Ramos (cell line): Measurements from ENCODE around the gene EPN3.

Source experiments
- in situ Hi-C: fragments of 300-500 bp; cut with MboI; formaldehyde crosslinking; loops from one replicate; pipeline ENCODE4 v1.14.3; 2022; ENCODE audit warnings: low sequenced_read_pairs; ENCODE audit not compliant: unreplicated experiment

EPN3 gene

GRCh38 chr17:50532452-50533024 is at the start of gene EPN3:
EPN3 (plus strand) TSS chr17:50532735; CDS start chr17:50536557, 3,822 bp downstream.
- in situ Hi-C loops = no loop called here

GRCh38 chr17:50483266-50483665 is 49.3 kb upstream of the EPN3 start:
- in situ Hi-C loops = no loop called here

GRCh38 chr17:50484386-50485155 is 48.0 kb upstream of the EPN3 start:
- in situ Hi-C loops = no loop called here

- in situ Hi-C loops = no loop called here
Observed at GRCh38 chr17:50487213-50488096, 45.1 kb upstream of the EPN3 start.

- in situ Hi-C loops = no loop called here
Observed at GRCh38 chr17:50488880-50489279, 43.7 kb upstream of the EPN3 start.

- in situ Hi-C loops = no loop called here
Observed at GRCh38 chr17:50491505-50491904, 41.0 kb upstream of the EPN3 start.

GRCh38 chr17:50492214-50492613 is 40.3 kb upstream of the EPN3 start:
- in situ Hi-C loops = no loop called here

- in situ Hi-C loops = no loop called here
Observed at GRCh38 chr17:50493744-50494143, 38.8 kb upstream of the EPN3 start.

- in situ Hi-C loops = no loop called here
Observed at GRCh38 chr17:50495217-50495823, 37.2 kb upstream of the EPN3 start.

- in situ Hi-C loops = no loop called here
Observed at GRCh38 chr17:50495918-50496317, 36.6 kb upstream of the EPN3 start.

- in situ Hi-C loops = no loop called here
Observed at GRCh38 chr17:50498021-50498874, 34.3 kb upstream of the EPN3 start.

- in situ Hi-C loops = no loop called here
Observed at GRCh38 chr17:50499270-50499669, 33.3 kb upstream of the EPN3 start.

GRCh38 chr17:50499721-50500120 is 32.8 kb upstream of the EPN3 start:
- in situ Hi-C loops = no loop called here

GRCh38 chr17:50501054-50501453 is 31.5 kb upstream of the EPN3 start:
- in situ Hi-C loops = no loop called here

- in situ Hi-C loops = no loop called here
Observed at GRCh38 chr17:50502301-50502990, 30.1 kb upstream of the EPN3 start.

GRCh38 chr17:50505591-50506130 is 26.9 kb upstream of the EPN3 start:
- in situ Hi-C loops = no loop called here

GRCh38 chr17:50506298-50506697 is 26.2 kb upstream of the EPN3 start:
- in situ Hi-C loops = no loop called here

- in situ Hi-C loops = no loop called here
Observed at GRCh38 chr17:50507871-50508572, 24.5 kb upstream of the EPN3 start, which contains the start of gene MYCBPAP. MYCBPAP (plus strand) TSS chr17:50508439; CDS start chr17:50508675, 236 bp downstream.
